ENCODE data around the gene UROC1.
"Not testable (repeated sequence)": the region's sequence is repeated elsewhere in the genome, so short reads cannot be mapped to it uniquely, and the experiment has no call there.

UROC1 gene

GRCh38 chr3:126546549-126547239, 29.1 kb upstream of the UROC1 start:
- DNase-seq = no peak

GRCh38 chr3:126546013-126546412, 28.4 kb upstream of the UROC1 start:
- no peak for DNase-seq

GRCh38 chr3:126545544-126545943, 28.0 kb upstream of the UROC1 start:
- no peak for DNase-seq

GRCh38 chr3:126544596-126545281, 27.2 kb upstream of the UROC1 start:
- DNase-seq = no peak

GRCh38 chr3:126543457-126544061, 26.0 kb upstream of the UROC1 start:
- DNase-seq = no peak

GRCh38 chr3:126542340-126543241, 25.0 kb upstream of the UROC1 start:
- DNase-seq = no peak

GRCh38 chr3:126541628-126542339, 24.2 kb upstream of the UROC1 start:
- DNase-seq = no peak

- DNase-seq = no peak
Observed at GRCh38 chr3:126540951-126541627, 23.5 kb upstream of the UROC1 start.

- no peak for DNase-seq
Observed at GRCh38 chr3:126540342-126540849, 22.8 kb upstream of the UROC1 start.

- no peak for DNase-seq
Observed at GRCh38 chr3:126539558-126540250, 22.1 kb upstream of the UROC1 start.

- no peak for DNase-seq
Observed at GRCh38 chr3:126538966-126539365, 21.4 kb upstream of the UROC1 start.

- no peak for DNase-seq
Observed at GRCh38 chr3:126538316-126538715, 20.7 kb upstream of the UROC1 start.

- DNase-seq = no peak
Observed at GRCh38 chr3:126537730-126538281, 20.2 kb upstream of the UROC1 start.

GRCh38 chr3:126537116-126537729, 19.6 kb upstream of the UROC1 start:
- no peak for DNase-seq

- DNase-seq = no peak
Observed at GRCh38 chr3:126536126-126536525, 18.6 kb upstream of the UROC1 start.

- DNase-seq = no peak
Observed at GRCh38 chr3:126535636-126536035, 18.1 kb upstream of the UROC1 start.

- not testable (repeated sequence) for DNase-seq
Observed at GRCh38 chr3:126534716-126535115, 17.1 kb upstream of the UROC1 start.

- no peak for DNase-seq
Observed at GRCh38 chr3:126533506-126533905, 15.9 kb upstream of the UROC1 start.

GRCh38 chr3:126531051-126531330, 13.4 kb upstream of the UROC1 start:
- no peak for DNase-seq
